HG02623 (cell line): ENCODE data around the gene FGFRL1.
"Not testable (repeated sequence)": the region's sequence is repeated elsewhere in the genome, so short reads cannot be mapped to it uniquely, and the experiment has no call there.

Experiments
- ATAC-seq: cut with Tn5 transposase; IDR thresholded peaks from one replicate; pipeline ENCODE4 v1.9.1; 2021; ENCODE audit warnings: moderate library complexity; ENCODE audit not compliant: unreplicated experiment

The FGFRL1 gene

GRCh38 chr4:1048773-1049590 is 37.6 kb downstream of the FGFRL1 start:
- ATAC-seq, result no peak

- no peak for ATAC-seq
Observed at GRCh38 chr4:1049591-1049905, 38.1 kb downstream of the FGFRL1 start.

- no peak for ATAC-seq
Observed at GRCh38 chr4:1050486-1051213, 39.2 kb downstream of the FGFRL1 start.

- ATAC-seq, result no peak
Observed at GRCh38 chr4:1051472-1051871, 40.0 kb downstream of the FGFRL1 start.

GRCh38 chr4:1052231-1052671 is 40.8 kb downstream of the FGFRL1 start:
- no peak for ATAC-seq

- no peak for ATAC-seq
Observed at GRCh38 chr4:1053080-1053661, 41.7 kb downstream of the FGFRL1 start.

GRCh38 chr4:1053891-1054290 is 42.5 kb downstream of the FGFRL1 start:
- ATAC-seq, result not testable (repeated sequence)

- not testable (repeated sequence) for ATAC-seq
Observed at GRCh38 chr4:1054696-1055242, 43.3 kb downstream of the FGFRL1 start.

GRCh38 chr4:1055243-1055701 is 43.8 kb downstream of the FGFRL1 start:
- not testable (repeated sequence) for ATAC-seq

- no peak for ATAC-seq
Observed at GRCh38 chr4:1055721-1056590, 44.5 kb downstream of the FGFRL1 start.

GRCh38 chr4:1056671-1057402 is 45.4 kb downstream of the FGFRL1 start:
- no peak for ATAC-seq

- no peak for ATAC-seq
Observed at GRCh38 chr4:1057403-1057745, 45.9 kb downstream of the FGFRL1 start.

GRCh38 chr4:1058198-1058996 is 47.0 kb downstream of the FGFRL1 start:
- ATAC-seq, result no peak

GRCh38 chr4:1058997-1059665 is 47.7 kb downstream of the FGFRL1 start:
- no peak for ATAC-seq

- ATAC-seq, result no peak
Observed at GRCh38 chr4:1060121-1060520, 48.7 kb downstream of the FGFRL1 start.

GRCh38 chr4:1060621-1061020 is 49.2 kb downstream of the FGFRL1 start:
- no peak for ATAC-seq

GRCh38 chr4:1061056-1061700 is 49.8 kb downstream of the FGFRL1 start:
- no peak for ATAC-seq

- no peak for ATAC-seq
Observed at GRCh38 chr4:1061760-1062159, 50.3 kb downstream of the FGFRL1 start.
